AG09309 (cell line): ENCODE results near the gene ZDHHC7.

ENCODE experiments used
- DNase-seq: peaks from one replicate; pipeline ENCODE4 v3.0.0-alpha.2; 2010; ENCODE audit warnings: low read depth
- H3K4me3 ChIP-seq: 2 replicates; pipeline ENCODE4 v1.5.1; 2011; ENCODE audit warnings: mild to moderate bottlenecking, low read depth, low read length, moderate library complexity; ENCODE audit not compliant: control insufficient read depth
- TF ChIP-seq, protein P1 (sequence below): IDR thresholded peaks from 2 replicates; pipeline ENCODE4 v1.5.1; 2011; ENCODE audit warnings: mild to moderate bottlenecking, low read depth, low read length, inconsistent platforms; ENCODE audit not compliant: insufficient read depth, control insufficient read depth; ENCODE audit errors: missing control alignments

ZDHHC7 gene, protein sequence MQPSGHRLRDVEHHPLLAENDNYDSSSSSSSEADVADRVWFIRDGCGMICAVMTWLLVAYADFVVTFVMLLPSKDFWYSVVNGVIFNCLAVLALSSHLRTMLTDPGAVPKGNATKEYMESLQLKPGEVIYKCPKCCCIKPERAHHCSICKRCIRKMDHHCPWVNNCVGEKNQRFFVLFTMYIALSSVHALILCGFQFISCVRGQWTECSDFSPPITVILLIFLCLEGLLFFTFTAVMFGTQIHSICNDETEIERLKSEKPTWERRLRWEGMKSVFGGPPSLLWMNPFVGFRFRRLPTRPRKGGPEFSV

DNA sequence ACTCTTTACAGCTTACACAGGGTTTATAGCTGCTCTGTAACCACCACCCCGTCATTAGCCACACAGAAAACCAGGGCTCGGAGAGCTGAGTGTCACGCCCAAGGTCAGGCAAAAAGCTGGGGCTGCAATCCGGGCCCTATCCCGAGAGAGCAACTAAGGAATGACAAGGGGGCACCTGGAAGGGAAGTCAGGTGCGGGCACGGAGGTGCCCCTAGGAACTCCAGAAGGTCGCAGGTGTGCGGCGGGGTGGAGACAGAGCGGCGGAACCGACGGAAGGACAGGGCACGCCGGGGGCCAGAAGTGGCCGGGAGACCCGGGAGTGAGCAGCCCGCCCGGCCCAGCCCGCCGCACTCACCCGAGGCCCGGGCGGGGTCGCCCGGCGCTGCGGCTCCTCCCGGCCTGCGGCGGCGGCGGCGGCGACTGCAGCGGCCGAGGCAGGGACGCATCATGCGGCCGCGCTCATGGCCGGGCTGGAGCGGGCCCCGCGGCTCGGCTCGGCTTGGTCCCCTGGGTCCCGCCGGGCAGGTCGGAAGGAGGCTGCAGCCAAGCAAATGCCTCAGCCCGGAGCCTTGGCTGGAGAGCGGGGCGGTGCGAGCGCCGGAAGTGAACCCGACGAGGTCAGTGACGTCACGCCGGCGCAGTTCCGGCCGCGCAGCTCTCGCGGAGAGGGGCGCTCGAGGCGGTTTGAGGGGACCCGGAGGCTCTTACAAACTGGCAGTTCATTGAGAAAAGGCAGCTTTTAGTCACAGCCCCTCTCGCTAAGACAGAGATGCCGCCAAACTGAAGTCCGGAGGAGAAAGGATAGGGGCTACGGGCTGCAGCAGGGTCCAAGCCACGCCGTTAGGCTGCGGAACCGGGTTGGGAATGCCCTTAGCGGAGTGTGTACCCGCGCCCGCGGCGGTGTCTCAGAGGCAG is at the start of gene ZDHHC7:
ZDHHC7 (minus strand) TSS at position 605 of the 915 bp plus-strand sequence. CDS start 20,917 bp downstream, outside the sequence.
- TF ChIP-seq, protein P1, sequence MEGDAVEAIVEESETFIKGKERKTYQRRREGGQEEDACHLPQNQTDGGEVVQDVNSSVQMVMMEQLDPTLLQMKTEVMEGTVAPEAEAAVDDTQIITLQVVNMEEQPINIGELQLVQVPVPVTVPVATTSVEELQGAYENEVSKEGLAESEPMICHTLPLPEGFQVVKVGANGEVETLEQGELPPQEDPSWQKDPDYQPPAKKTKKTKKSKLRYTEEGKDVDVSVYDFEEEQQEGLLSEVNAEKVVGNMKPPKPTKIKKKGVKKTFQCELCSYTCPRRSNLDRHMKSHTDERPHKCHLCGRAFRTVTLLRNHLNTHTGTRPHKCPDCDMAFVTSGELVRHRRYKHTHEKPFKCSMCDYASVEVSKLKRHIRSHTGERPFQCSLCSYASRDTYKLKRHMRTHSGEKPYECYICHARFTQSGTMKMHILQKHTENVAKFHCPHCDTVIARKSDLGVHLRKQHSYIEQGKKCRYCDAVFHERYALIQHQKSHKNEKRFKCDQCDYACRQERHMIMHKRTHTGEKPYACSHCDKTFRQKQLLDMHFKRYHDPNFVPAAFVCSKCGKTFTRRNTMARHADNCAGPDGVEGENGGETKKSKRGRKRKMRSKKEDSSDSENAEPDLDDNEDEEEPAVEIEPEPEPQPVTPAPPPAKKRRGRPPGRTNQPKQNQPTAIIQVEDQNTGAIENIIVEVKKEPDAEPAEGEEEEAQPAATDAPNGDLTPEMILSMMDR: no peak
- H3K4me3 ChIP-seq: peak within 1 kb of the TSS; percentile 86
- no peak for DNase-seq

DNA sequence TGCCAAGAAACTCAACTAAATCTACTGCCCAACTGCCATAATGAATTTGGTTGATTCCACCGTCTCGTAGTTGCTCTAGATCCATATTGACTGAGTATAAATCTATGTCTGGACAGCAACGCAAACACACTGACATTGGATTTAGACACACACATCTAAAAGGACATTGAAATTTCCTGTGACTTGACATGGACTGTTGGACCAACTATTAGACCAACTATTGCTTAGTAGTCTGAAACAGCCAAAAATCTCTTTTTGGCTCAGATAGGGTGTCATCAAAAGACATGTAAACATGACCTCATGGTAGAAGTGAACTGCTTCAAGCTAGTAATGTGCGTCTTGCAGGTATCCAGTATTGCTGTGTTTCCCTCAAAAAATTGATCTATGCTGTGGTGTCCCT is 47.6 kb upstream of the ZDHHC7 start:
- TF ChIP-seq, protein P1: no peak

DNA sequence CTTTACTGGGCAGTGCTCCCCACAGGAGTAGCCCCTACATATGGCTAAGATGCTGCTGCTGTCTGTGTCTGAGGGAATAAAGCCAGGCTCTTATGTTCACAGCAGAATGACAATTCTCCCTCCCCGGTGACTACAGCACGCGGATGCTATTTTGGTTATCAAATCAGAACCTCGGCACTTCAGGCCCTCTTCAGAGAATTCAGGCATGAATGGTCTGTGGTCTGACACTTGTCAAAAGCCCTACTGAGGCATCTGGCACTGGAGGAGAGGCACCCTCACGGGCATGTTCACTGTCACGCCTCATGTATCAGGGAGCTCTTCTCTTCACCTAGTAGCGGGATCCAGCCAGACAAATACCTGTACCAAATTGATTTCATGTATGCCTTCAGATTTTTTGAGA is 46.6 kb upstream of the ZDHHC7 start:
- TF ChIP-seq, protein P1: no peak
- no peak overlapping the region for H3K4me3 ChIP-seq
- no peak for DNase-seq

More for the DNA sequence above, 47.6 kb upstream of the ZDHHC7 start:
- no peak for DNase-seq
- H3K4me3 ChIP-seq: no peak overlapping the region

DNA sequence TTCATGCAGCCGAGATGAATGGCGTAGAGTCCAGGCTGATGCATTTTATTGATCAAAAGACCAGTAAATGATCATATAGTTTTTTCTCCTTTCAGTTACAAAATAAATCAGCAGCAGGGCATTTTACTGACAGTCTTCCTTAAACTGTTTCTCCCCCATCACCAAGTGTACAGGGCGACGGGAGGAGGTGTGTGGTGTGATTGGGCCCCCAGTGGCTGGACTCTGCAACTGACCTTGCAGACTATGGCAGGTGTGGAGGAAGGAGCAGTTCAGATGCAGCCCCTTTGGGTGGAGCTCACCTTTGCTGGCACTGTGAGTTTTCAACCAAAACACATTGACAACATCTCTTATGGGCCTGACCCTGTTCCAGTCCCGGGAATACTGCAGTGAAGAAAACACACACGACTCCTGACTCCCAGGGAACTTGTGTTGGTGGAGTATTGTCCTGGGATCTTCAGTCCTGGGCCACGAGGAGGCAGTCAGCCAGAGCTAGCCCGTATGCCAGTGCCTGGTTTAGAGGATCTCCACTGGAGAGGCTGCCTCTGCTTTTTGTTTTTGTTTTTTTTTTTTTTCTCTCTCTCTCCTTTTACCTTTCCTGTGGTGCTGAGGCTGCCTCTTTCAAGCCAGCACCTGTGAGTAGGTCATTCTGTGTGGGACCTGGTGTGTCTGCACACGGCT is 46.0 kb upstream of the ZDHHC7 start:
- no peak overlapping the region for H3K4me3 ChIP-seq
- DNase-seq: no peak
- TF ChIP-seq, protein P1: peak; percentile 5

DNA sequence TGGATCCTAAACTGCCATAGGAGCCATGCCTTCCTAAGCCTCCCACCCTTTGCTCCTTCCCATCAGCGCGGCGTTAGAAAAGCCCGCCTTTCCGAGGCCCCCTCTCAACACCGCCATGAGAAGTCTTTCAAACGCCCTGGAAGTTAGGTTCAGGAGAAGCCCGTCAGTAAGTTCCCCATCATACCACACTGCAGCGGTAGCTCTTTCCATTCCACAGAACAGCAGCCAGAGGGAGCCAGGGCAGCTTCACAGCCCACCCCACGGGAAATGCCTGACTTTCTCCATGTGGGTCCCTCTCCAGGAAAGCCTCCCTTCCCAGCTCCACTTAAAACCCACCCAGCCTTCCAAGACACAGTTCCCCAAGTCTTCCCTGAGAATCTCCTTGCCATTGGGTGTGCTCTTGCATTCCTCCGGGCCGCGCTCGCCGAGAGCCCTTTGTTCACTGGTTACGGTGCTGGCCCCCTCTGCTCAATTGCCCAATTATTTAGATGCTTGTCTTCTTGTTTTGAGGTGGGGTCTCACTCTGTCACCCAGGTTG is 44.9 kb upstream of the ZDHHC7 start:
- H3K4me3 ChIP-seq: no peak overlapping the region
- DNase-seq: no peak
- TF ChIP-seq, protein P1: no peak
